Brain pericyte (primary cell): ENCODE results near the gene CEP20.

Source experiments
- DNase-seq: peaks from one replicate; pipeline ENCODE4 v3.0.0-alpha.2; 2012; ENCODE audit warnings: low read depth, low spot score

Gene CEP20

DNA sequence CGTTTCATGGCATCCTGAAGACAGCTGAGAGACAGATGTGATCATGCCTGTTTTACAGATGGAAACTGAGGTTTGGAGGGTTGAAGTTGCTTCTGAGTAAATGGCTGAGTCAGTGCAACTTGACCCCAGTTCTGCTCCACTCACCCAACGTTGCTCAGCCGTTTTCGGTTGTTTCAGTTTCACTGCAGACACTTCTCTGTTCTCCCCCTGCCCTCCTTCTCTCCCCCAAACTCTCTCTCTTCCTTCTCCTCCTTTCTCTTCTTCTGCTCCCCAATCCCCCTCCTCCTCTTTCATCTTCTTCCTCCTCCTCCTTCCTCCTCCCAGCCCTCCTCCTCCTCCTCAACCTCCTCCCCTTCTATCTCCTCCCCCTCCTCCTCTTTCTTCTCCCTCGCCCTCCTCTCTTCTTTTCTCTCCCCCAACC is 9.4 kb upstream of the CEP20 start:
- no peak for DNase-seq

DNA sequence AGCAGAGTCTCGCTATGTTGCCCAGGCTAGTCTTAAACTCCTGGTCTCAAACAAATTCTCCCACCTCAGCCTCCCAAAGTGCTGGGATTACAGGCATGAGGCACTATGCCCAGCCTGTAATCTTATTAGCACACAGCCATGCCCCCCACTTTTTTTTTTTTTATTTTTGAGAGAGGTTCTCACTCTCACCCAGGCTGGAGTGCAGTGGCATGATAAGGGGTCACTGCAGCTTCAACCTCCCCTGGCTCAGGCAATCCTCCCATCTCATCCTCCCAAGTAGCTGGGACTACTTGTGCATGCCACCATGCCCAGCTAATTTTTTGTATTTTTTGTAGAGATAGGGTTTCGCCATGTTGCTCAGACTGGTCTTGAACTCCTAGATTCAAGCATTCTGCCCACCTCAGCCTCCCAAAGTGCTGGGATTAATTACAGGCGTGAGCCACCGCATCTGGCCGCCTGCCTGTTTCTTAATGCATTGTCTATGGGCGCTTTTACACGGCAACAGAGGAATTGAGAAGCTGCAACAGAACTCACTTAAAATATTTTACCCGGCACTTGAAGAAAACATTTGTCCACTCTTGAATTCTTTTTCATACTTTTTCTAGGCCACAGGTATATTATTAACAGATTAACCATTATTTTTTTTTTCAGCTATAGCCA is 8.8 kb upstream of the CEP20 start:
- DNase-seq: no peak

DNA sequence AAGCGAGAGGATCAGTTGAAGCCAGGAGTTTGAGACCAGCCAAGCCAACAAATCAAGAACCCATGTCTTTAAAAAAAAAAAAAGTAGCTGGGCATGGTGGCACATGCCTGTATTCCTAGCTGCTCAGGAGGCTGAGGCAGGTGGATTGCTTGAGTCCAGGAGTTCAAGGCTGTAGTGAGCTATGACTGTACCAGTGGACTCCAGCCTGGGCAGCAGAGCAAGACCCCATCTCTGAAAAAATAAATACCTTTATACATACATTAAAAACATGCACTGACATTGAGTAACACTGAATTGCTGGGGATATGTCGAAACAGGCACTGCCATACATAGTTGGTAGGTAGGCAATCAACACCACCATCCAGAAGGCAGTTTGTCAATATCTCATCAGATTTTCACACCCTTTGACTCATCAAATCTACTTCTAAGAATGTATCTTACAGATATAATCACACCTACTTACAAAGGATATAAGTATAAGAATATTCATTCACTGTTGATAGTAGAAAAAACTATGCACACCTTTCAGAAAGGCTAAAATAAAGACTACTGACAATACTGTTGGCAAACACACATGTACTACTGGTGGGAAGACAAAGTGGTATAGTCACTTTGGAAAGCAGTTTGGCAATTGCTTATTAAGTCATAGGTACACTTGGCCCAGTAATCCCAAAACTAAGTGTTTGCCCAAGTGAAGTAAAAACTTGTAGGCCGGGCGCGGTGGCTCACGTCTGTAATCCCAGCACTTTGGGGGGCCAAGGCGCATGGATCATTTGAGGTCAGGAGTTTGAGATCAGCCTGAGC is 6.4 kb upstream of the CEP20 start:
- no peak for DNase-seq

DNA sequence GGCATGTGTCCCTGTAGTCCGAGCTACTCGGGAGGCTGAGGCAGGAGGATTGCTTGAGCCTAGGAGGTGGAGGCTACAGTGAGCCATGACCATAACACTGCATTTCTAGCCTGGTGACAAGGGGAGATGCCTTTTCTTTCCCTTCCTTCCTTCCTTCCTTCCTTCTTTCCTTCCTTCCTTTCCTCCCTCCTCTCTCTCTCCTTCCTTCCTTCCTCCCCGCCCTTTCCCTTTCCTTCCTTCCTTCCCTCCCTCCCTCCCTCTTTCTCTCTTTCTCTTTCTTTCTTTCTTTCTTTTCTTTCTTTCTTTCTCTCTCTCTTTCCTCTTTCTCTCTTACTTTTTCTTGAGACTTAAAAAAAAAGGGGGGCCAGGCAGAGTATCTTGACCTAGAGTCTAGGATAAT is 3.1 kb upstream of the CEP20 start:
- no peak for DNase-seq

DNA sequence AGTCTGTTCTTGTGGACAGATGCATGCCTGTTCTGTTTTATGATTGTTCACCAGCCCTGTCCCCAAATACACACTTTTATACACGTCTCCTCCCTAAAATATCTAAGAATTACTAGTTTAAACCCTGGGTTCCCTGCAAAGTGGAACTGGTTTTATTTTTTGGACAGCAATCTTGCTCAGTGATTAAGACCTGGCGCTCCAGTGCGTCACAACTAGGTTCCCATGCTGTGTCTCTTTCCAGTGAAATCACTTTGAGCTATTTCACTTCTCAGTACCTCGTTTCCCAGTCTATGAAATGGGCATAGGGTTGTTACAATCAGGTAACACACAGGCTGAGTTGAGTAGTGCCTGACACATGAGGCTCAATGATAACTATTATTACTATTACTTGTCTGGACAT is 1.1 kb downstream of the CEP20 start:
- DNase-seq: no peak

DNA sequence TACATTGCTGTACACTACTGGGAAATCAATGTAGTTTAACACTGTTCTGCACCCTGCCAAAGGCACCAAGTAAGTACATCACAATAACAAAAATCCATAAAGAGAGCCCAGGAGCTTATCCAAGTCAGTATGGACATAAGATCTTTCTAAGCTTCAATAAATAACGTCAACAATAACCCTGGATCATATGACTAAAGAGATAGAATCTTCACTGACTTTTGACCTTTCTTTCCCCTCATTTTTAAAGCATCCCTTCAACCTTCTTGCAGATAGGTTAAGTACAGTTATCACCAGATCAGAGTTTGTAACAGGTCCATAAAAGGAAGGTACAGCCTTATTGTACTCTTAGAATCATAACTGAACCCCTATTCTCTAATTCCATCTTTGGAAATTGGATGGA is 2.3 kb downstream of the CEP20 start:
- no peak for DNase-seq

DNA sequence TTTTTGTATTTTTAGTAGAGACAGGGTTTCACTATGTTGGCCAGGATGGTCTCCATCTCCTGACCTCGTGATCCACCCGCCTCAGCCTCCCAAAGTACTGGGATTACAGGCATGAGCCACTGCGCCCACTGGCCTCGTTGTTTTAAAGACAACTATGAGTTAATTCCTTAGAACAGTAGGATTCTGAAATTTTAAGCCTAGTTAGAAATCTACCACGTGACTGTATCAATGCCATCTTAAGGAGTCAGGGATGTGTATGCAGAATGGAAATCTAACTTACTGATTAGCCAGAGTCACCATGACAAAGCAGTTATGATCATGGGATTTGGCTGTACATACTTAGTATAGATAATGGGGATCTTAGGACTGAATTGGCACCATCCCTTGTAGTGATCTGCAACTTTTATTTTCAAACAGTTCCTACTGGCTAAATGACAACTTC is 2.8 kb downstream of the CEP20 start:
- DNase-seq: no peak

DNA sequence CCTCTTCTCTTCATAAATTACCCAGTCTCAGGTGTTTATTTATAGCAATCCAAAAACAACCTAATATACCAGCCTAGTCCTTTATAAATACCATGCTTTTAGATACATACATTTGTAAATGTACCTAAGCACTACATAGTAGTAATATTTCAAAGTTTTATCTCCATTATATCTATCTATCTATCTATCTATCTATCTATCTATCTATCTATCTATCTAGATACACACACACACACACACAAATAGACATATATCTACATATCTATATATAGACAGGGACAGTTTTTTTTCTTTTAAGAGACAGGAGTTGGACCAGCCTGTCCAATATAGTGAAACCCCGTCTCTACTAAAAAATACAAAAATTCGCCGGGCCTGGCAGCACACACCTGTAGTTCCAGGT is 5.8 kb downstream of the CEP20 start:
- DNase-seq: no peak

DNA sequence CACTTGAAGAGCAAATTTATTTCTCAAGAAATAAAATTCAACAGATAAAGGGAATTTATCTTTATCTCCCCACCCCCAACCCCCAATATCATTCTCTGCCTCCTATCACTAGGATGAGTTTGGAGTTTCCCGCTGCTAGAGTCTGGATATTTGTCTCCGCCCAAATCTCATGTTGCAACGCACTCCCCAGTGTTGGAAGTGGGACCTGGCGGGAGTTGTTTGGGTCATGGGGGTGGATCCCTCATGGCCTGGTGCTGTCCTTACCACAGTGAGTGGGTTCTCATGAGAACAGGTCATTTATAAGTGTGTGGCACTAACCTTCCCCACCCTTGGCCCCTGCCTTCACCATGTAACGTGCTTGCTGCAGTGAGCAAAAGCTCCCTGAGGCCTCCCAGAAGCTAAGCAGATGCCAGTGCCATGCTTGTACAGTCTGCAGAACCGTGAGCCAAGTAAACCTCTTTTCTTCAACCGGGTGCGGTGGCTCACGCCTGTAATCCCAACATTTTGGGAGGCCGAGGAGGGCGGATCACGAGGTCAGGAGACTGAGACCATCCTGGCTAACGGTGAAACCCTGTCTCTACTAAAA is 6.5 kb downstream of the CEP20 start:
- no peak for DNase-seq

DNA sequence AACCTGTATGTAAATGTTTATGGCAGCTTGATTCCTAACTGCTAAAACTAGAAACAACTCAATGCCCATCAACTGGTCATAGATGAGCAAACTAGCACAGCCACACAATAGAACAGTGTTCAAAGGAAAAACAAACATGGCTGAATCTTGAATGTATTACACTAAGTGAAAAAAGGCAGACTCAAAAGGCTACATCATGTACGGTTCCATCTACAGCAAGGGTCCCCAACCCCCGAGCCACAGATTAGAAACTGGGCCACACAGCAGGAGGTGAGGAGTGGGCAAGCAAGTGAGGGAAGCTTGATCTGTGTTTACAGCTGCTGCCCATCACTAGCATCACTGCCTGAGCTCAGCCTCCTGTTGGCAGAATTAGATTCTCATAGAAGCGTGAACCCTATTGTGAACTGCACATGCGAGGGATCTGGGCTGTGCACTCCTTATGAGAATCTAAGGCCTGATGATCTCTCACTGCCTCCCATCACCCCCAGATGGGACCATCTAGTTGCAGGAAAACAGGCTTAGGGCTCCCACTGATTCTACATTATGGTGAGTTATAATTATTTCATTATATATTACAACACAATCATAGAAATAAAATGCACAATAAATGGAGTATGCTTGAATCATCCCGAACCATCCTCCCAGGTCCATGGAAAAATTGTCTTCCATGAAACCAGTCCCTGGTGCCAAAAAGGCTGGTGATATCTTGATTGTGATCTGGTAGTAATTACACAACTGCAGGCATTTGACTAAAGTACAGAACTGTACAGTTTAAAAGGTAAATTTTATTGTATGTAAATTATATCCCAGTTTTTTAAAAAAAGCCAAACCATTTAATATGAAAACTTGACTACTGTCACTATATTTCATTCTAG is 7.7 kb downstream of the CEP20 start:
- peak; percentile 12 for DNase-seq

DNA sequence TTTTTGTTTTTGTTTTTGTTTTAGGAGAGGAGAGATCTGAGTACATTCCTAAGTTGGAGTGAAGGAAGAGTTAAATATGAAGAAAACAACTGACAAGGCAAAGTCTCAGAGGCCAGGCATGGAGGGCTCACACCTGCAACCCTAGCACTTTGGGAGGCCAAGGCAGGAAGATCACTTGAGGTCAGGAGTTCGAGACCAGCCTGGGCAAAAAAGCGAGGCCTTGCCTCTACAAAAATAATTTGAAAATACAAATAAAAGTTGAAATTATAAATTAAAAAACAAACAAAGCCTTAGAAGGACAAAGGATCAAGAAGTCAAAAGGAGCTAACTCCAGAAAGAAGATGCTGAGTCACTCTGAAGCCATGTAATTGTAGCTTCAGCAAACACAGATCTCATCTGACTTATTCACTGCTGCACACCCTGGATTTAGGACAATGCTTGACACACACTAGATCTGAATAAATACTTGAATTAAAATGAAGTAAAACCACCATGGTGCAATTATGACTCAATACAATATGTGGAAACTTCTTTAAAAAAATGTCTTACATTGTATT is 9.1 kb downstream of the CEP20 start:
- peak; percentile 67 for DNase-seq

DNA sequence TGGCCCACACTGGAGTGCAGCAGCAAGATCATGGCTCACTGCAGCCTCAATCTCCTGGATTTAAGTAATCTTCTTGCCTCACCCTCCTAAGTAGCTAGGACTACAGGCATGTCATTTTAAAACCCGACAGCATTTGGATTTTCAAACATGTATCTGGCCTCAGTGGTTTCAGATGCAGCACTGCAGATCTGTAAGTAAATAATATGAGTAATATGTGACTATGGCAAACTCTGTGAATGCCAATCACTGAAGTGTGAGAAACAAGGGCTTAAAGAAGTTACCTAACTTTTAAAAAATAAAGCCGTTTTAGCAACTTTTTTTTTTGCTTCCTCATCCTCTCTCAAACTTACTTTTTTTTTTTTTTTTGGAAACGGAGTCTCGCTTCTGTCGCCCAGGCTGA is 11.9 kb downstream of the CEP20 start:
- DNase-seq: no peak

DNA sequence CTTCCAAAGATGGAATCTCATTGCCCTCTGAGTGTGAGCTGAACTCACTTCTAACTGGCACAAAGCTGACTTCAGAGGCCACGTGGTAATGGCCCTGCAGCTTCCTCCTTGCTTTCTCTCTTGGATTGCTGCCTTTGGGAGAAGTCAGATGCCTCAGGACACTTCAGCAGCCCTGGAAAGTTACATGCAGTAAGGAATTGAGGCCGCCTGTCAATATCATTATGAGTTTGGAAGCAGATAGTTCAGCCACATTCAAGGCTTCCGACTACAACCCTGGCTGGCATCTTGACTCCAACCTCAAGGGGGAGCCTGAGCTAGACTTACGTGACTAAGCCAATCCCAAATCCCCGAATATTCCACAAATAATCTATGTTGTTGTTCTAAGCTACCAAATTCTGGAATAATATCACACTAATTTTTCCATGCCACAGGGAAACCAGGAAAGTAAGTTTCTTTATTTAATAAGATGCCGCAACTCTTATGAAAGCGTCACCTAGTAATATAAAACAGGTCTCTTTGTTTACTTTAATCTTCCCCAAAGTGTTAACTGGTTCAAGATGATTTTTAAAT is 13.6 kb downstream of the CEP20 start:
- peak; percentile 44 for DNase-seq

DNA sequence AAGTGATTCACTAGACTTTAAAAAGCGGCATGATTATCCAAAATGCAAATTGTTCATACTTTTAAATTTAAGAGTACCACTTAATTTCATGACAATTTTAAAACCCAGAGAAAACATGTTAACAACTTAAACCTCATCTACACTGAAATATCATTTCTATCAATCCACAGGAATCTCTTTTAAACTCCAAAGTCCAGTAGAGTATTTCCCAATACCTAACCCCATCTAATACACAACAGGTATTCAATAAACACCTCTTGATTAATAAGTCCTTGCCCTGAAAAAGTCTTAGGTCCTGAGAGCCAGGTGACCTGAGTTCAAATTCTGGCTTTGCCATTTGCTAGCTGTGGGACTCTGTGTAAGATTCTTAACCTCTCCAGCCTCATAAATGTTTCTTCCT is 14.7 kb downstream of the CEP20 start:
- DNase-seq: no peak

DNA sequence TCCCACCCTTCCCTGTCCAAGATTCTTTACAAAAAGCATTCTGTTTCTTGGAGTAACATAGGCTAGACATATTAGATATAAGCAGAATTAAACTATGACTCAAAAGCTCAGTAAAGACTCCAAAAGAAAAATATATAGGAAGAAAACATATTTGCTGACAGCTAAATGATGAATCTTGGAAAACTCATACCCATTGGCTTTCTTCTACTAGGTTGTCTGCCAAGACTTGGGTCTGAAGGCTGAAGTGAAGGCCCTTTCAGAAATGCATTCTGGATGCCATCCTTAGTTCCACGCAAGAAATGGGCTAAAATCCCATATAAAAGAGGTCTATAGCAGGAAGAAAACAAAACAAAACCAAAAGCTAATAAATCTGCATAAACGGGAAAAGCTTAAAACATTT is 15.1 kb downstream of the CEP20 start:
- DNase-seq: no peak

DNA sequence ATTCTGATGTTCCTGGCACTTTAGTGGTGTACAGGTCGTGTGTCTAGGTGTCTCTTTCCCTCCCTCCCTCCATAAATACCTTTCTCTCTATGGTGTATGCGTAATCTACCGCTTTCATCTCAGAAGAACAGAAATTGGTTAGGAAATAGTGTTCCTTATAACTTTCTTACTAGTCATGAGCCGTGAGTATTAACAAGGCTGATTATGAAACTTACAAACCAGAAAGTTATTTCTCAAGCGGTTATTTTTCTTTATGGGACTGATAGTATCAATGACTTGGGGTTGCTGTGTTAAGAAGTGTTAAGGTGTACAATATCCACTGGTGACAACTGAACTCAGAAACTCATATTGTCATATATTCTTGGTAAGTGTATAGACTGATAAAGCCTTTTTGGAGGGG is 18.4 kb downstream of the CEP20 start:
- no peak for DNase-seq

DNA sequence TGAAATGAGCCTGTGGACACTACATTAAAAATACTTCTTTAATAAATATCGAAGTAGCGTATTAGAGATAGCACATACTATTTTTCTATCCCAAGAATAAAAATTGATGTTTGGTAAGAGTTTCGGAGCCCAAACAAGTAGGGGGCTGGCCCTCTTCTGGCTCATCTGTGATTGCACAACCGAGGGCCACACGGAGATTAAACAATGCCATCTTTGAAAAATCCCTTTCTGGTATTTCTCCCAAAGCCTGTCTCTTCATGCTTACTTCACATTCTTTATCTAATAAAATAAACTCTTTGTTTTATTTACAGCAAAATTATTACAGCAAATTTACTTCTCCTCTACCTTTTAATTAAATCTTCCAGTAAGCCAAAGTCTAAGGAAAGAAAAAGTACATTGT is 22.0 kb downstream of the CEP20 start:
- no peak for DNase-seq

DNA sequence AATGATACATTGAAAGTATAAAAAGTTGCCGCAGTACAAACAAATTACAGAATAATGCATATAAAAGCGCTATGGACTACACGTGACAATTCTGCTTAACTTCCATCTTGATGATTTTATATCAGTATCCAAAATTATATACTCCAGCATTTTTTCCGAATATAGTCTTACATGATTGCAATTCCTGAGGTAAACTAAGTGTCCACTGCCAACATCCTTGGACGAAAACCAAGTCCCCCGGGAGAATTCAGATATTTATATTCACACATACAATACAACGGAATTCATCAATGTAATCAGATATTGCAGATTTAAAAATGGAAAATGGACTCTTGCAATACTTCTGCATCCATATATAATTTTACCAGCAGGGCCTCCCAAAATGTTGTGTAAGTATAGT is 22.7 kb downstream of the CEP20 start:
- no peak for DNase-seq

DNA sequence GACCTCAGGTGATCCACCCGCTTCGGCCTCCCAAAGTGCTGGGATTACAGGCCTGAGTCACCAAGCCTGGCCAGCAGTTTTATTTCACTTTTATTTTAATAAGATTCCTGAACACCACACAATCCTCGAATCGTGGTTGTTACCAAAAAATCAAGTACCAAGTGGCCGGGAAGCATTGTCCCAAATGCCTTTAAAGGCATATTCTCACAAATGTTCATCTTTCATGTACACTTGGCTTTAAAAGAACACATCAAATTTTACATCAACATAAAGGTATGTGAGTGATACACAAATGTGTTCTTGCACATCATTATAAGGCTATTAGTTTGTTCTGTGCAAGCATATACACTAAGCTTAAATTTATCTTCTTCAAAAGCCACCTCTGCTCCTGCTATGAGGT is 23.5 kb downstream of the CEP20 start:
- DNase-seq: no peak

DNA sequence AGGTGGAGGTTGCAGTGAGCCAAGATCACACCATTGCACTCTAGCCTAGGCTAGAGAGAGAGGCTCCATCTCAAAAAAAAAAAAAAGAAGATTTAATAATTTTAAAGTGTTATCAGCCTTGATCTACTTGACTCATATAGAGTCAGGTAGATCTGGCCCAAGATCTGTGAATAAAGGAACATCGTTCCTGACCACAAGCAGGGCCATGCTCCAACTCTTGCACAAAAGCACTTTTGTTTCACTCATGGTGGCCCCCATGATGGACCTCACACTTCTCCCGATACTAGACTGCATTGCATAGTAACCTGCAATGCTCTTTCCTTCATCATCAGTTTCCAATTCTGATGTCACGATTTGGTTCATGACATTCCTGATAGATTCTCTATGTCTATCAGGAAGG is 26.4 kb downstream of the CEP20 start:
- DNase-seq: no peak

DNA sequence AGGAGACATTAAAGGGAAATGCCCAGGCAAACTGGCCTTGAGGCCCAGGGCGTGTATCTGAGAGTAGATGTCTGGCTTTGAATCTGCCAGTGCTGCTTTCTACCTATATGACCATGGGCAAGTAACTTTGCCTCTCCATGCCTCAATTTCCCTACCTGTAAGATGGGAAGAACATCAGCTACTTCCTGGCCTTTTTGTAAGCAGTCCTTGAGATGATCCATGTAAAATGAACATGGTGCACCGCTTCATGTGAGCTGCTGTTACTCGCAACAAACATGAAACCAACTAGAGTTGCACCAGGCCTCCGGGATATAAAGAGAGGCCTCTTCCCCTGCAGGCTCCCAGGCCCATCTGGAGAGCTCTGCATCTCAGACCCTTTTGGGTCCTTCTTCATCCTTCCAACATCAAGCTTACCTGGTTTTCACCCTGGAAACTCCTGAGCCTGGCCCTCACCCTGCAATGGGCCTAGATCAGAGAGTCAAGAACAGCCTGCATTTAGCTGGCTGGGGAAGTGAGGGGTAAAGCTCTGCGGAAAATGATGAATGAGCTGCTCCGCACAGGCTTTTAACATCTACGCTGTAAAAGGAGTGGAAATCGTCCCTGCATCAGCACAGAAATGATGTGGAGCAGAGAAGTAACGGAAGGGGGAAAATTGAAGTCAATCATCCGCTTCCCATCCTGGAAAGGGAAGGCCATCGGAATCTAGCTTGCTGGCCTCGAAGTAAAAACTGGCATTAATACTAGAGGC is 29.3 kb downstream of the CEP20 start:
- no peak for DNase-seq
